SJSA1 (cell line): ENCODE data around the gene ASGR2. TPM values are rescaled to one million over a fixed set of nuclear protein-coding genes. Genes with fewer than 3 reads are reported as not detected.
"Not testable (repeated sequence)": the region's sequence is repeated elsewhere in the genome, so short reads cannot be mapped to it uniquely, and the experiment has no call there.

Experiments used
- DNase-seq, 2 experiments: peaks; one replicate each; pipeline ENCODE4 v3.0.0-alpha.2; 2015 to 2020; ENCODE audit warnings: low spot score in 2 of 2, low read depth in 1 of 2
- H3K27ac ChIP-seq: fragments of 250-450 bp; sonication (Bioruptor Pico); 2 replicates; pipeline ENCODE4 v1.5.1; 2020; ENCODE audit warnings: mild to moderate bottlenecking, moderate library complexity
- H3K27me3 ChIP-seq: fragments of 250-450 bp; sonication (Bioruptor Pico); replicated peaks from 2 replicates; pipeline ENCODE4 v1.5.1; 2020; ENCODE audit warnings: mild to moderate bottlenecking, moderate library complexity
- H3K36me3 ChIP-seq: fragments of 250-450 bp; sonication (Bioruptor Pico); 2 replicates; pipeline ENCODE4 v1.5.1; 2020; ENCODE audit warnings: mild to moderate bottlenecking
- H3K4me1 ChIP-seq: fragments of 250-450 bp; sonication (Bioruptor Pico); replicated peaks from 2 replicates; pipeline ENCODE4 v1.6.1; 2021; ENCODE audit warnings: mild to moderate bottlenecking
- H3K4me3 ChIP-seq: fragments of 250-450 bp; sonication (Bioruptor Pico); 2 replicates; pipeline ENCODE4 v1.5.1; 2020; ENCODE audit warnings: mild to moderate bottlenecking
- H3K9me3 ChIP-seq: fragments of 250-450 bp; sonication (Bioruptor Pico); replicated peaks from 2 replicates; pipeline ENCODE4 v1.5.1; 2020; ENCODE audit warnings: mild to moderate bottlenecking
- total RNA-seq: library from RNA; depleted of rRNA; stranded (reverse); fragments of >200 nt; shearing (Covaris generic); gene quantifications from 2 replicates; pipeline ENCODE4 v1.2.3, GENCODE V29; 2014; rRNA removed

ASGR2 gene, protein sequence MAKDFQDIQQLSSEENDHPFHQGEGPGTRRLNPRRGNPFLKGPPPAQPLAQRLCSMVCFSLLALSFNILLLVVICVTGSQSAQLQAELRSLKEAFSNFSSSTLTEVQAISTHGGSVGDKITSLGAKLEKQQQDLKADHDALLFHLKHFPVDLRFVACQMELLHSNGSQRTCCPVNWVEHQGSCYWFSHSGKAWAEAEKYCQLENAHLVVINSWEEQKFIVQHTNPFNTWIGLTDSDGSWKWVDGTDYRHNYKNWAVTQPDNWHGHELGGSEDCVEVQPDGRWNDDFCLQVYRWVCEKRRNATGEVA
- not detected in 2 replicates for total RNA-seq

DNA sequence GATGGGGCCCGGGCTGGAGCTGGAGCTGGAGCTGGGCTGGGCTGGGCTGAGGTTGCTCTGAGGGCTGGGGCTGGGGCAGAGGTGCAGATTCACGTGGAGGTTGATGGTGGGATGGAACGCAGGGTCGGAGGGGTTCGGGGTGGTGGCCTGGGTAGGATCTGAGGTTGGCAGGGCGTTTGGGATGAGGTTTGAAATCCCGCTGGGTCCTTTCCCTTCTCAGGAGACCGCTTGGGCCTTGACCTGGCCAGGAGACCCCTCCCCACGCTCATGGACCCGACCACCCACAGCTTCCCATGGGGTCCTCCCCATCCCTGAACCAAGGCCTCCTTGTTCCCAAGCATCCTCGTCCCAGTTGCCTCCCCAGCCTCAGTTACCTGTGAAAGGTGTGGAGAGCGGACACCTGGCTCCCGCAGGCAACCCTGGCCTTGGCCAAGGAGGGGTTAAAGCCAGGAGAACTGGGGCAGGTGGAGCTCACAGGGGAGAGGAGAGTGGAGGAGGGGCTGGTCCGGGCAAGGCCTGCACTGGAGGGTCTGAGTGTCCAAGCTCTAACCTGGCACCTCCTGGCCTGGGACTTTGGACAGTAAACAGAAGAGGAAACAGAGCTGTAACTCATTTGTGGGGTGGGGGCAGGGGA lies at the start of gene ASGR2:
Gene ASGR2, minus strand, starts transcription at position 582 of the 634 bp plus-strand sequence. CDS start 582 bp downstream, outside the sequence.
- no peak within 1 kb of the TSS for H3K27ac ChIP-seq
- H3K36me3 ChIP-seq, result no peaks in the 10 kb centered on the region
- no peak within 1 kb of the TSS for H3K4me3 ChIP-seq
- no peaks in the 10 kb centered on the region for H3K4me1 ChIP-seq
- H3K9me3 ChIP-seq, result no peaks in the 10 kb centered on the region
- peaks cover 7% of the 10 kb centered on the region; the same call in 1 of the 2 replicates for H3K27me3 ChIP-seq
- DNase-seq, result no peak

DNA sequence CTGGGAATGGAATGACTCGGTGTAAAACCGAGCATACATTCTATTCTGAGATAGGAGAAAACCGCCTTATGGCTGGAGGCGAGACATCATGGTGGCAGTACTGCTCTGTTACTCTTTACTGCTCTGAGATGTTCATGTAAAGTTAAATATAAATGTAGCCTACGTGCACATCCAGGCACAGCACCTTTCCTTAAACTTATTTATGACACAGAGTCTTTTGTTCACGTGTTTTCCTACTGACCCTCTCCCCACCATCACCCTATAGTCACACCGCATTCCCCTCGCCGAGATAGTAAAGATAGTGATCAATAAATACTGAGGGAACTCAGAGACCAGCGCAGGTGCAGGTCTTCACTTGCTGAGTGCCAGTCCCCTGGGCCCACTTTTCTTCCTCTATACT lies 44.9 kb upstream of the ASGR2 start:
- not testable (repeated sequence) for DNase-seq, H3K4me3 ChIP-seq, H3K4me1 ChIP-seq, H3K27me3 ChIP-seq, H3K27ac ChIP-seq, H3K36me3 ChIP-seq, H3K9me3 ChIP-seq

DNA sequence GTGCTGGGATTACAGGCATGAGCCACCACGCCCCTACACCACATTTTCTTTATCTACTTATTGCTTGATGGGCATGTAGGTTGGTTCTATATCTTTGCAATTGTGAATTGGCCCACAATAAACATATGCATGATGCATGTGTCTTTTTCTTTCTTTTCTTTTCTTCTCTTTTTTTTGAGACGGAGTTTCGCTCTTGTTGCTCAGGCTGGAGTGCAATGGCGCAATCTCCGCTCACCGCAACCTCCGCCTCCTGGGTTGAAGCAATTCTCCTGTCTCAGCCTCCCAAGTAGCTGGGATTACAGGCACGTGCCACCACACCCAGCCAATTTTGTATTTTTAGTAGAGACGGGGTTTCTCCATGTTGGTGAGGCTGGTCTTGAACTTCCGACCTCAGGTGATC lies 43.8 kb upstream of the ASGR2 start:
- not testable (repeated sequence) for H3K4me3 ChIP-seq, H3K9me3 ChIP-seq, DNase-seq, H3K4me1 ChIP-seq, H3K36me3 ChIP-seq, H3K27ac ChIP-seq
- peaks cover 10% of the 10 kb centered on the region for H3K27me3 ChIP-seq

DNA sequence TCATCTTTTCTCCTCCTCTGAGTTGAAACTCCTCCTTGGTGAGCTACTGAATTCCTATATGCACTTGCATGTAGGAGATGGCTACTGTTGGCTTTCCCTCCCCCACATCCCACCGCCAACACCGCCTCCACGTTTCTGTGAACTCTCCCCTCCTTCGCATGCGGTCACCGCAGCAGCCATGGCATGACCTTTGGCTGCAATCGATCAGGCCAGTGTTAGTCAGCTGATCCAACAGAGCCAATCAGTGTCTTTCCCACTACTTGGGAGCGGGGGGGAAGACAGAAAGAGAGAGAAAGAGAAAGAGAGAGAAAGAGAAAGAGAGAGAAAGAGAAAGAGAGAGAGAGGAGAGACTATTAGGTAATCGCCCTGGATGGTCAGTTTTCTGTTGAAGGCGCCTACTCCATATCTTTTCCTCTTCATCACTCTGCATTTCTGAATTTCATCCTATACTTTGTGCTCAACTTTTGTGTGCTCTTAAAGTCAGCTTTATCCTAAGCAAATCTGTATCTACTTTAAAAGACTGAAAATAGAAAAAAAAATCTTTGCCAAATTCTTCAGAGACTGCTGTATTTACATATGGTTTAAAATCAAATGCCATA lies 41.8 kb upstream of the ASGR2 start:
- Histone ChIP-seq H3K4me1 (no peaks in the 10 kb centered on the region), H3K27ac (no peak overlapping the region), H3K36me3 (no peaks in the 10 kb centered on the region), H3K4me3 (no peak overlapping the region), H3K9me3 (no peaks in the 10 kb centered on the region), H3K27me3 (peaks cover 19% of the 10 kb centered on the region)
- DNase-seq, result no peak

DNA sequence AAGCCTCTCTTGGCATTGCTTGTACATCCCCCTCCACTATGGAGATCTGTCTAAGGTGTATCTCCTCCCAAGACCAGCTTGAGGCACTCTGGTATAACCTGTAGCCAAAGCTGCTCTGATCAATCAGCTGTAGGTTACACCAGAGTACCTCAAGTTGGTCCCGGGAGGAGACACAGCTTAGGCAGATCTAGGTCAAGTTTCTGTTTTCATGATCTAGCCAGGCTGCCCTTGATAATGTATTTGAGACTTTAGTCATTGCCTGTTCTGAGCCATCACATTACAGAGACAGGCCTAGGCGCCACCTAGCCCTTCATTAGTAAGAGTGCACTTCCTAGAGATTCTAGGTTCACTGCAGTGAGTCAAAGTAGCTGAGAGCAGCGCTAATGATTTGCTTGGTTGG lies 33.1 kb upstream of the ASGR2 start:
- Histone ChIP-seq H3K27me3 (peaks cover 8% of the 10 kb centered on the region), H3K4me1 (no peaks in the 10 kb centered on the region)
- no peak for DNase-seq

DNA sequence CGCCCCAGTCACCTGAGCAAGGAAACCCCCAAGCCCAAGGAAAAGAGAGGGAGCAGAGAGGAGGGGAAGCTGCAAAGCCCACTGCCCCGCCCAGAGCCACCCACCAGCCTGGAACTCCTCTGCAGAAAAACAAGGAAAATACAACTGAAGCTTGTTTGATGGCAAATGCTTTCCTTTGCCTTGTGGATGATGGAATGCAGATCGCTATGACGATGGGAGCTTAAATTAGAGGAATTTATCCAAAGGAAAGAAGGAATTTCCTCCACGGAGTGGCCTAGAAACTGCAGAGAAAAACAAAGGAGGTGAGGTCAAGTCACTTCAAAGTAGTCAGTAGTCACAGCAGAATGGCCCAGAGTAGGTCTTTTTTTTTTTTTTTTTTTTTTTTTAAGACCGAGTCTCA lies 31.5 kb upstream of the ASGR2 start:
- Histone ChIP-seq H3K9me3 (no peaks in the 10 kb centered on the region), H3K4me1 (no peaks in the 10 kb centered on the region), H3K36me3 (no peaks in the 10 kb centered on the region), H3K4me3 (no peak overlapping the region), H3K27me3 (peaks cover 17% of the 10 kb centered on the region), H3K27ac (no peak overlapping the region)
- no peak for DNase-seq

More for the DNA sequence above, 33.1 kb upstream of the ASGR2 start:
- H3K36me3 ChIP-seq, result no peaks in the 10 kb centered on the region
- H3K9me3 ChIP-seq, result no peaks in the 10 kb centered on the region
- H3K4me3 ChIP-seq, result no peak overlapping the region
- no peak overlapping the region for H3K27ac ChIP-seq

DNA sequence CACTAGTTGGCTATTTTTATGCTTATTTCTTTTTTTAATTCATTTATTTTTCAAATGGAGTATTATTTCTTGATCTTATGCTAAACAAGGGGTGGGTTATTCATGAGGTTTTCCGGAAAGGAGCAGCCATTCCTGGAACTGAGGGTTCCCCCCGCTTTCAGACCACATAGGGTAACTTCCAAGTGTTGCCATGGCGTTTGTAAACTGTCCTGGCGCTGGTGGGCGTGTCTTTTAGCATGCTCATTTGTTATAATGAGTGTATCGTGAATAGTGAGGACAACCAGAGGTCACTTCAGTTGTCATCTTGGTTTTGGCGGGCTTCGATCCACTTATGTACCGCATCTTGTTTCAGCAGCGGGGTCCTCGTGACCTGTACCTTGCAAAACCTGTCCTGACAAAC lies 29.6 kb upstream of the ASGR2 start:
- Histone ChIP-seq H3K27me3 (peaks cover 28% of the 10 kb centered on the region), H3K4me1 (no peaks in the 10 kb centered on the region), H3K36me3 (no peaks in the 10 kb centered on the region), H3K27ac (no peak overlapping the region), H3K9me3 (no peaks in the 10 kb centered on the region), H3K4me3 (no peak overlapping the region)
- DNase-seq, result no peak

DNA sequence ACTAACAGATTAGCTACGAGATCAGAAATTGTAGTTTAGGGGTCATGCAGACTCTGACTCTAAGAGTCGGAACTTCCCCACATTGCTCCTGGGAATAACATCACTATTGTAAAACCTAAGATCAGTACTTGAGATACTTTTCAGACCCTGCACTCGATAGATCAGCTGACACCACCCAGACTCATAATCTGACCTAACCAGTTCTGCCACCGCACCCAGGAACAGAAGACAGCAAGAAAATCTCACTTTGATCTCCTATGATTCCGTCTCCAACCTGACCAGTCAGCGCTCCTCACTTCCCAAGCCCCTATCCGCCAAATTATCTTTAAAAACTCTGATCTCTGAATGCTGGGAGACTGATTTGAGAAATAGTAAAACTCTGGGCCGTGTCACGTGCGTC lies 27.2 kb upstream of the ASGR2 start:
- Histone ChIP-seq H3K9me3 (no peaks in the 10 kb centered on the region), H3K27ac (no peak overlapping the region), H3K4me1 (no peaks in the 10 kb centered on the region), H3K27me3 (peaks cover 38% of the 10 kb centered on the region), H3K36me3 (no peaks in the 10 kb centered on the region), H3K4me3 (no peak overlapping the region)
- no peak for DNase-seq

DNA sequence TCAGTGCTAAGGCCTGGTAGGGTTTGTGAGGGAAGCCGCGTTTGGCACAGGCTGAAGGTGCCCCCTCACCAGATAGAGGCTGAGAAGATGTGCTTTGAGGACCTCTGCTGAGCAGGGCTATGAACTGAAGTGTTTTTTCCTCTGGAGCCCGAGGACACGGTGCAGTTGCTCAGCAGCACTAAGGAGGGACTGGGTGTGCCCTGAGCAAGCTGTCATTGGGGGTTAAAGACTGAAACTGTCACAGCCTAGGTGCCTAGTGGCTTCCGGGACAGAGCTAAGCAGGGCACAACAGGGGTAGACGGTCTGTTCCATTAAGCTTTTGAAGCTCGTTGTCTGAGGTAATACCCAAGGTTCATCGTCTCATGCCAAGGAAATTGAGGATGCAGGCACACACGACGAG lies 24.8 kb upstream of the ASGR2 start:
- no peaks in the 10 kb centered on the region for H3K4me1 ChIP-seq
- DNase-seq, result no peak
- H3K36me3 ChIP-seq, result no peaks in the 10 kb centered on the region
- peaks cover 59% of the 10 kb centered on the region for H3K27me3 ChIP-seq
- no peak overlapping the region for H3K27ac ChIP-seq
- H3K9me3 ChIP-seq, result no peaks in the 10 kb centered on the region
- H3K4me3 ChIP-seq, result no peak overlapping the region

DNA sequence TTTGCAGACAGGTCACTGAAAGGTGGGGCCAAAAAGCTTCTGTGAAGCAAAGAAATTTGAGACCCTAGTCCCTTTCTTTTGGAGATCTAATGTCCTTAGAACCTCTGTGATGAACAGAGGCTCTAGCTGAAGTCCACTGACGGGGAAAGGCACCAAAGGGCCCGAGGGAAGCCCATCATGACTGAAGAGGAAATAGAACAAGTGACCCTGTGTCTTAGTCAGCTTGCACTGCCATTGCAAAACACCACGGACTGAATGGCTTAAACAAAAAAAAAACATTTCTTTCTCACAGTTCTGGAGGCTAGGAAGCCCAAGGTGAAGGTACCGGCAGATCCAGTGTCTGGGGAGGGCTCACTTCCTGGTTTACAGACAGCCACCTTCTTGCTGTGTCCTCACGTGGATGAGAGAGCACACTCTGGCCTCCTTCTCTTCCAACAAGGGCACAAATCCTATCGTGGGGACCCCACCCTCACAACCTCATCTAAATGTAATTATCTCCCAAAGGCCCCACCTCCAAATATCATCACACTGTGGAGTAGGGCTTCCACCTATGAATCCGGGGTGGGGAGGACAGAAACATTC lies 24.3 kb upstream of the ASGR2 start:
- DNase-seq, result no peak
- H3K36me3 ChIP-seq, result no peaks in the 10 kb centered on the region
- H3K27ac ChIP-seq, result no peak overlapping the region
- H3K4me1 ChIP-seq, result no peaks in the 10 kb centered on the region
- no peaks in the 10 kb centered on the region for H3K9me3 ChIP-seq
- no peak overlapping the region for H3K4me3 ChIP-seq
- peaks cover 60% of the 10 kb centered on the region for H3K27me3 ChIP-seq

DNA sequence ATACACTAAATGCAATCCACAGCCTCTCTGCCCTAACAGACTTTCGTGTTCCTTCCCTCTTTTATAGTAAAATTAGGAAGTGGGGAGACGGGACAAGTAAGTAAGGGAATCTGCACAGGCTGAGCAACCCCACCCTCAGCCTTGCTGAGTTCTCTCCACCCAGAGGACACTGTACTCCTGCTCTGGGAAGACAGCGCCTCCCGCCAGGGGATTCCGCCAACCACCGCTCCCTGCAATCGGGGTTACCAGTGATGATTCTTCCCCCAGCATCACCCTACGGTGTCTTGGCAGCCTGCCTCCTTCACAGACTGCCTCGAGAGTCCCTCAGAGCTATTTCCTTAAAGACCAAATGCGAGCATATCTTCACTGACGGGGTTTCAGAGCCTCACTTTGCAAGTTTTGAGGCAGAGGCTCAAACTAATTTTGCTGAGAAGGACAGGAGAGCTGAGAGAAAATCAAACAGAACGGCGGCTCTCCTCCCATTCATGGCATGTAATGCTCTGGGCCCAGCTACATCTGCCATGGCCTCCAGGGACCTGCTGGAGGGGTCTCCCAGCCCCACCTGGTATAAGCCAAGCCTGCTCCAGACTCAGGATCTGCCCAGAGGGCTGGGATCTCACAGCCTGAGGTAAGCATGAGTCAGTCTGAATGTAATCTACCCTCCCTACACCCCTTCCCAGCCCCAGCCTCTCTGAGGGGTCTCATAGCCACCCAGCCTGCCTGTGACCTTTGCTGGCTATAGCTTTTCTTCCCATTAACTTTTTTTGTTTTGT lies 22.7 kb upstream of the ASGR2 start:
- H3K4me3 ChIP-seq, result no peak overlapping the region
- no peaks in the 10 kb centered on the region for H3K36me3 ChIP-seq
- H3K27ac ChIP-seq, result no peak overlapping the region
- DNase-seq, result no peak
- H3K4me1 ChIP-seq, result no peaks in the 10 kb centered on the region
- H3K27me3 ChIP-seq, result peaks cover 54% of the 10 kb centered on the region
- no peaks in the 10 kb centered on the region for H3K9me3 ChIP-seq

DNA sequence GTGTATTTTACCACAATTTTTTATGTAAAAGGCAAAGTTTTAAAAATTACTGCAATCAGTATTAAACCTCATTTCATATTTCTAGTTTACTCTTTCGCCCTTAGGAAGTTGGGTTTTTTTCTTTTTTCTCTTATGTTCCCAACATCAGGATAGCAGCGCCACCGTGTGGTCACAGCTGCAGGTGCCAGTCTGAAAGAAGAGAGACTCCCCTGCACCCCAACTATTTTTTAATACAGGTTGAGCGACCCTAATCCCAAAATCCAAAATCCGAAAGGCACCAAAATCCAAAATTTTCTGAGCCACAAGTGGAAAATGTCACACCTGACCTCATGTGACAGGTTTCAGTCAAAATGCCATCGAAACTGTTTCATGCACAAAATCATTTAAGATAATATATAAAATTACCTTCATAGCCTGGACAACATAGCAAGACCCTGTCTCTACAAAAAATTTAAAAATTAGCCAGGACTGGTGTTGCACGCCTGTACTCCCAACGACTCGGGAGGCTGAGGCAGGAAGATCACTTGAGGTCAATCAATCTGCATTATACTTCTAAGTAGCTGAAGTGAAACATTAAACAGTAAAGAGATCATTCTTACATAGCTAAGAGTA lies 21.8 kb upstream of the ASGR2 start:
- DNase-seq, result peak; percentile 57 to 65
- Histone ChIP-seq H3K4me3 (no peak overlapping the region), H3K27me3 (peaks cover 46% of the 10 kb centered on the region)

DNA sequence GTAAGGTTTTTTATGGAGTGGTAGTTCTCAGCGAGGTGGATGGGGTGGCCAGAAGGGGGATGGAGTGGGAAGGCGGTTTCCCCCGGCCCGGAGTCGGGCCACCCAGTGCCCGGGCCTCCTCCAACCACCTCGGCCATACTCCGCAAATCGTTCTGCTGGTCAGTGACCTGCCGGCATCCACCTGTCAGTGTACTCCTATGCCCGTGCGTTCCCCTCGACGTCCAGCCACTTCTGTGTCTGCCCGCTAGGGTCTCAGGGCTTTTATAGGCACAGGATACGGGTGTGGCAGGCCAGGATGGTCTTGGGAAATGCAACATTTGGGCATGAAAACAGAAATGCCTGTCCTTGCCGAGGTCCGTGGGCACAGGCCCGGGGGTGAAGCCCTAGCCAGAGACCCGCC lies 19.3 kb upstream of the ASGR2 start:
- H3K9me3 ChIP-seq, result no peaks in the 10 kb centered on the region
- H3K4me1 ChIP-seq, result no peaks in the 10 kb centered on the region
- no peak overlapping the region for H3K27ac ChIP-seq
- no peak overlapping the region for H3K4me3 ChIP-seq
- peaks cover 37% of the 10 kb centered on the region for H3K27me3 ChIP-seq
- no peak for DNase-seq
- no peaks in the 10 kb centered on the region for H3K36me3 ChIP-seq

More for the DNA sequence above, 21.8 kb upstream of the ASGR2 start:
- Histone ChIP-seq H3K27ac (no peak overlapping the region), H3K36me3 (no peaks in the 10 kb centered on the region), H3K9me3 (no peaks in the 10 kb centered on the region), H3K4me1 (no peaks in the 10 kb centered on the region)
